Measurements from ENCODE around the gene JMJD7.

JMJD7 gene

GRCh38 chr15:41878355-41878699 is 50.4 kb downstream of the JMJD7 start:
- no peak for TF ChIP-seq CTCF (IDR thresholded peaks at IDR 0.05; ENCODE audit: low read depth, low read length)
- H3K4me3 ChIP-seq (ENCODE audit: low read depth, low read length), result no peak overlapping the region

- no peak overlapping the region for H3K4me3 ChIP-seq (ENCODE audit: low read depth, low read length)
- TF ChIP-seq CTCF (IDR thresholded peaks at IDR 0.05; ENCODE audit: low read depth, low read length), result no peak
Observed at GRCh38 chr15:41879321-41879845, 51.5 kb downstream of the JMJD7 start.

GRCh38 chr15:41880156-41880877 is 52.4 kb downstream of the JMJD7 start:
- TF ChIP-seq CTCF (IDR thresholded peaks at IDR 0.05; ENCODE audit: low read depth, low read length), result no peak
- H3K4me3 ChIP-seq (ENCODE audit: low read depth, low read length), result no peak overlapping the region

- H3K4me3 ChIP-seq (ENCODE audit: low read depth, low read length), result no peak overlapping the region
- TF ChIP-seq CTCF (IDR thresholded peaks at IDR 0.05; ENCODE audit: low read depth, low read length), result no peak
Observed at GRCh38 chr15:41881086-41881485, 53.2 kb downstream of the JMJD7 start.

GRCh38 chr15:41881550-41881919 is 53.6 kb downstream of the JMJD7 start:
- no peak for TF ChIP-seq CTCF (IDR thresholded peaks at IDR 0.05; ENCODE audit: low read depth, low read length)
- no peak overlapping the region for H3K4me3 ChIP-seq (ENCODE audit: low read depth, low read length)

GRCh38 chr15:41881920-41882688 is 54.2 kb downstream of the JMJD7 start:
- H3K4me3 ChIP-seq (ENCODE audit: low read depth, low read length), result no peak overlapping the region
- TF ChIP-seq CTCF (IDR thresholded peaks at IDR 0.05; ENCODE audit: low read depth, low read length), result no peak
